Kidney (tissue), 14 donors: ENCODE data around the gene ZDHHC7. TPM values are rescaled to one million over a fixed set of nuclear protein-coding genes. Genes with fewer than 3 reads are reported as not detected.

Experiments used
- DNase-seq, 5 donors: peaks; one replicate each; pipeline ENCODE4 v3.0.0-alpha.2; 2013 to 2020
- FAIRE-seq: peaks from 2 replicates; lab custom pipeline; 2012; peaks lifted over from hg19 to GRCh38; lab: Jason Lieb, UNC
- H3K27ac ChIP-seq, 2 donors: one replicate each; pipeline ENCODE4 v1.7.0; 2013; ENCODE audit warnings: low read depth in 2 of 2, low read length in 2 of 2, inconsistent platforms in 1 of 2
- H3K27me3 ChIP-seq: one replicate; pipeline ENCODE4 v1.7.1; 2013; ENCODE audit warnings: low read length, inconsistent platforms; ENCODE audit not compliant: control insufficient read depth, insufficient read depth
- H3K36me3 ChIP-seq, 3 donors: one replicate each; pipeline versions ENCODE4 v1.7.0 to v1.7.1; 2013; ENCODE audit warnings: low read length in 3 of 3, control low read depth in 1 of 3, inconsistent platforms in 1 of 3; ENCODE audit not compliant: insufficient read depth in 3 of 3, control insufficient read depth in 2 of 3
- H3K4me1 ChIP-seq, 3 donors: one replicate each; pipeline versions ENCODE4 v1.7.0 to v1.7.1; 2013; ENCODE audit warnings: low read length in 3 of 3, inconsistent platforms in 1 of 3, low read depth in 1 of 3; ENCODE audit not compliant: control insufficient read depth in 2 of 3, insufficient read depth in 2 of 3
- H3K4me3 ChIP-seq, 3 donors: one replicate each; pipeline versions ENCODE4 v1.7.0 to v1.8.1; 2013; ENCODE audit warnings: low read length in 3 of 3, control low read depth in 1 of 3, inconsistent platforms in 1 of 3
- H3K9ac ChIP-seq, 3 donors: one replicate each; pipeline versions ENCODE4 v1.7.0 to v1.7.1; 2013; ENCODE audit warnings: low read length in 3 of 3, control low read depth in 1 of 3, inconsistent platforms in 1 of 3
- H3K9me3 ChIP-seq, 3 donors: one replicate each; pipeline versions ENCODE4 v1.7.0 to v1.7.1; 2013; ENCODE audit warnings: low read length in 3 of 3, control low read depth in 1 of 3, inconsistent platforms in 1 of 3; ENCODE audit not compliant: control insufficient read depth in 2 of 3, insufficient read depth in 1 of 3
- intact Hi-C: fragments of 100-400 bp; cut with DNase I; formaldehyde crosslinking; loops from one replicate; pipeline ENCODE4 v1.11.1; 2022
- polyA plus RNA-seq: library from polyadenylated mRNA; stranded (reverse); fragments of 350-450 nt; fragmentation: Illumina TruSeq; extraction: RNeasy Lipid Tissue Mini Kit (QIAGEN cat#74804); gene quantifications from one replicate; pipeline ENCODE4 v1.2.3, GENCODE V29; 2014; ENCODE audit warnings: low read depth, low replicate concordance; ENCODE audit not compliant: insufficient read depth
- total RNA-seq: library from RNA; stranded (reverse); fragmentation: NEBNext Ultra II Directional; extraction: Animal tissue kit (Norgen Biotek cat#: 25700); gene quantifications from one replicate; pipeline ENCODE4 v1.2.1, GENCODE V29; 2021
- TF ChIP-seq, protein P1 (sequence below): IDR thresholded peaks from 3 replicates; pipeline ENCODE4 v1.5.1; 2012; ENCODE audit warnings: mild to moderate bottlenecking, moderate library complexity, borderline replicate concordance; ENCODE audit not compliant: insufficient read depth; ENCODE audit errors: extremely low read depth
- donor health status: control.
- donor health status: control.
- donor health status: control.
- donor health status: control.
- donor health status: control.
- donor health status: DM: yes; HTN: yes; CAD: no.
- donor health status: Normal renal cell carcinoma (clear cell type).

Gene ZDHHC7
- total and polyA plus RNA-seq, 2 donors from 2014 or later: 23.4 to 54.4 TPM

DNA sequence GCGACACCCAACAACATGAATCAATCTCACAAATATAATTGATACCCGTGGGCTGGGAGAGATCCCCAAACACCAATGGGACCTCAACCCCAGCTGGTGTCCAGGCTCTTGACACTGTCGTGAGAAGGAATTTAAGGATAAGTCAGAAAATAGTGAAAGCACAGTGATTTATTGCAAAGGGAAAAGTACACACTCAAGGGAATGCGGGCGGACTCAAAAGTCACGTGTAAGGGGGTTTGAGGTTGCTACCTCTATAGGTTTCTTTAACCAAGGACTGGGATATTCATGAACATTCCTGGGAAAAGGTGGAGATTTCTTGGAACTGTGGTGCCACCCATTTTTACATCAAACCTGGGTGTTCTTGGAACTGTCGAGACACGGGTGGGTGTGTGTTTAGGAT lies 6.3 kb upstream of the ZDHHC7 start:
- Histone ChIP-seq H3K9ac (no peak overlapping the region), H3K4me3 (no peak overlapping the region), H3K27me3 (no peaks in the 10 kb centered on the region), H3K36me3 (no peaks in the 10 kb centered on the region), H3K27ac (peak overlapping the region; percentile 45 to 89), H3K4me1 (peaks cover 3 to 12% (median 4%) of the 10 kb centered on the region in 3 donors), H3K9me3 (no peaks in the 10 kb centered on the region)
- intact Hi-C loops: no loop called here
- TF ChIP-seq, protein P1, sequence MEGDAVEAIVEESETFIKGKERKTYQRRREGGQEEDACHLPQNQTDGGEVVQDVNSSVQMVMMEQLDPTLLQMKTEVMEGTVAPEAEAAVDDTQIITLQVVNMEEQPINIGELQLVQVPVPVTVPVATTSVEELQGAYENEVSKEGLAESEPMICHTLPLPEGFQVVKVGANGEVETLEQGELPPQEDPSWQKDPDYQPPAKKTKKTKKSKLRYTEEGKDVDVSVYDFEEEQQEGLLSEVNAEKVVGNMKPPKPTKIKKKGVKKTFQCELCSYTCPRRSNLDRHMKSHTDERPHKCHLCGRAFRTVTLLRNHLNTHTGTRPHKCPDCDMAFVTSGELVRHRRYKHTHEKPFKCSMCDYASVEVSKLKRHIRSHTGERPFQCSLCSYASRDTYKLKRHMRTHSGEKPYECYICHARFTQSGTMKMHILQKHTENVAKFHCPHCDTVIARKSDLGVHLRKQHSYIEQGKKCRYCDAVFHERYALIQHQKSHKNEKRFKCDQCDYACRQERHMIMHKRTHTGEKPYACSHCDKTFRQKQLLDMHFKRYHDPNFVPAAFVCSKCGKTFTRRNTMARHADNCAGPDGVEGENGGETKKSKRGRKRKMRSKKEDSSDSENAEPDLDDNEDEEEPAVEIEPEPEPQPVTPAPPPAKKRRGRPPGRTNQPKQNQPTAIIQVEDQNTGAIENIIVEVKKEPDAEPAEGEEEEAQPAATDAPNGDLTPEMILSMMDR: no peak
- no peak for FAIRE-seq
- peak in 1 of 5 donors; percentile 25 for DNase-seq

DNA sequence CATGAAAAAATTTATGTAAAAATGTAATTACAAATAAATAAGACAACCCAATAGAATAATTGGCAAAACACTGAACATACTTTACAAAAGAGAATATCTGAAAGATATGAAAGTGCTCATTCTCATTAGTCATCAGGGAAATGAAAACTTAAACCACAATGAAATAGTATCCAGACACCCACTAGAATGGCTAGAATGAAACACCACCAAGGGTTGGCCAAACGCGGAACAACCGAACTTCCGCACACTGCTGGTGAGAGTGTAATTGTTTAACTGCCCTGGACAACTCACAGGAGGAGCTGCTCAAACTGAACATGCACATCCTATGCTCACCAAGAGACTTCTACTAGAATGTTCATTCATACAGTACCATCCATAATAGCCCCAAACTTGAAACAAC lies 5.8 kb upstream of the ZDHHC7 start:
- no peaks in the 10 kb centered on the region for H3K27me3 ChIP-seq
- intact Hi-C loops: no loop called here
- no peak overlapping the region for H3K4me3 ChIP-seq
- H3K36me3 ChIP-seq: no peaks in the 10 kb centered on the region
- H3K9me3 ChIP-seq: no peaks in the 10 kb centered on the region
- FAIRE-seq (no peak), DNase-seq (peak in 1 of 5 donors; percentile 44)
- peaks cover 3 to 12% (median 4%) of the 10 kb centered on the region in 3 donors for H3K4me1 ChIP-seq
- H3K9ac ChIP-seq: no peak overlapping the region
- TF ChIP-seq, protein P1: no peak
- H3K27ac ChIP-seq: peak overlapping the region in 1 of 2 donors; percentile 28

DNA sequence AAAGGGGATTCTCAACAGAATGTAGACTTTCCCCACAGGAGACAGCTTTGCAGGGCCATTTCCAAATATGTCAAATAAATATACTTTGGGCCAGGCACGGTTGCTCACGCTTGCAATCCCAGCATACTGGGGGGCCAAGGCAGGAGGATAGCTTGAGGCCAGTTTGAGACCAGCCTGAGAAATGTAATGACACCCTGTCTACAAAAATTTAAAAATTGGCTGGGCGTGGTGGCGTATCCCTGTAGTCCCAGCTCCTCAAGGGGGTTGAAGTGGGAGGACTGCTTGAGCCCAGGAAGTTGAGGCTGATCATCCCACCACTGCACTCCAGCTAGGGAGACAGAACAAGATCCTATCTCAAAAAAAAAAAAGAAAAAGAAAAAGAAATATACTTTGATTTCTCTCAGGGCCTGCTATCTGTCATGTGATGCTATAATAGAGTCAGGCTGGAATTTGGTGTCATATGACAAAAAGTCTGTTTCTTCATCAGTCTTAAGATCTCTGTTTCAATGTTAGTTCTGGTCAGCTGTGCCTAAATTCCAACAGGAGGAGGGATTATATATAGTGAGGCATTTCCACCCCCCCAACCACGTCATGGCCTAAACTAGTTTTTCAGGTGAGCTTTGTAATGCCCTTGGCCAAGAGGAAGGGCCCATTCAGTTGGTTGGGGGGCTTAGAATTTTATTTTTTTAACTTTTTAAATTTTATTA lies 4.3 kb upstream of the ZDHHC7 start:
- Histone ChIP-seq H3K27me3 (no peaks in the 10 kb centered on the region), H3K9me3 (no peaks in the 10 kb centered on the region), H3K36me3 (no peaks in the 10 kb centered on the region), H3K4me1 (peaks cover 3 to 12% (median 9%) of the 10 kb centered on the region in 3 donors), H3K27ac (no peak overlapping the region), H3K9ac (no peak overlapping the region), H3K4me3 (no peak overlapping the region)
- DNase-seq: peak in 1 of 5 donors; percentile 53
- no peak for FAIRE-seq
- TF ChIP-seq, protein P1: no peak
- intact Hi-C loops: no loop called here
